ENCODE data around the gene ECT2.
A peak's percentile ranks its signal among the peaks of the same experiment; 100 is the strongest.

ECT2 gene

DNA sequence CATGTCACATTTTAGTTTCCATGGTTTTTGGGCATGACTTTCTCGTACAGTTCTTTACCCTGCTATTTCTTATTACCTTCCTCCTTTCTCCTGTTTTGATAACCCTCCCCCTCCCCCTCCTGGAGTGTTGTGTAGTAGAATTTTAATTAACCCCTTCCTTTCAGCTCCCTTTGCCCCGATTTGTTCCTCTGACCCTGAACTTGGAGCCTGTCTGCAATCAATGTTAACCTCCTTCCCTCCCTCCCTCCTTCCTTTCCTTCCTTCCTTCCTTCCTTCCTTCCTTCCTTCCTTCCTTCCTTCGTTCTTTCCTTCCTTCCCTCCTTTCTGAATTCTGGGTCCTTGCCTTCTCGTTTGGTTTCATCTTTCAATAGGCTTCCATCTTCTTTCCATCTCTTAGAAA lies 90.4 kb downstream of the ECT2 start:
- no peaks in the 10 kb centered on the region for H3K36me3 ChIP-seq (replicated peaks)
- in situ Hi-C loops (cut with HindIII; ENCODE audit: low pct_ligation_motif_present, low sequenced_read_pairs), result no loop called here
- DNase-seq, result no peak
- H3K27ac ChIP-seq, result no peak overlapping the region
- TF ChIP-seq, protein P1, sequence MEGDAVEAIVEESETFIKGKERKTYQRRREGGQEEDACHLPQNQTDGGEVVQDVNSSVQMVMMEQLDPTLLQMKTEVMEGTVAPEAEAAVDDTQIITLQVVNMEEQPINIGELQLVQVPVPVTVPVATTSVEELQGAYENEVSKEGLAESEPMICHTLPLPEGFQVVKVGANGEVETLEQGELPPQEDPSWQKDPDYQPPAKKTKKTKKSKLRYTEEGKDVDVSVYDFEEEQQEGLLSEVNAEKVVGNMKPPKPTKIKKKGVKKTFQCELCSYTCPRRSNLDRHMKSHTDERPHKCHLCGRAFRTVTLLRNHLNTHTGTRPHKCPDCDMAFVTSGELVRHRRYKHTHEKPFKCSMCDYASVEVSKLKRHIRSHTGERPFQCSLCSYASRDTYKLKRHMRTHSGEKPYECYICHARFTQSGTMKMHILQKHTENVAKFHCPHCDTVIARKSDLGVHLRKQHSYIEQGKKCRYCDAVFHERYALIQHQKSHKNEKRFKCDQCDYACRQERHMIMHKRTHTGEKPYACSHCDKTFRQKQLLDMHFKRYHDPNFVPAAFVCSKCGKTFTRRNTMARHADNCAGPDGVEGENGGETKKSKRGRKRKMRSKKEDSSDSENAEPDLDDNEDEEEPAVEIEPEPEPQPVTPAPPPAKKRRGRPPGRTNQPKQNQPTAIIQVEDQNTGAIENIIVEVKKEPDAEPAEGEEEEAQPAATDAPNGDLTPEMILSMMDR (IDR thresholded peaks at IDR 0.05; ENCODE audit: low read depth, low read length, missing control alignments), result no peak
- no peaks in the 10 kb centered on the region for H3K27me3 ChIP-seq (replicated peaks)
- no peak overlapping the region for H3K4me3 ChIP-seq (ENCODE audit: low read depth, low read length)

DNA sequence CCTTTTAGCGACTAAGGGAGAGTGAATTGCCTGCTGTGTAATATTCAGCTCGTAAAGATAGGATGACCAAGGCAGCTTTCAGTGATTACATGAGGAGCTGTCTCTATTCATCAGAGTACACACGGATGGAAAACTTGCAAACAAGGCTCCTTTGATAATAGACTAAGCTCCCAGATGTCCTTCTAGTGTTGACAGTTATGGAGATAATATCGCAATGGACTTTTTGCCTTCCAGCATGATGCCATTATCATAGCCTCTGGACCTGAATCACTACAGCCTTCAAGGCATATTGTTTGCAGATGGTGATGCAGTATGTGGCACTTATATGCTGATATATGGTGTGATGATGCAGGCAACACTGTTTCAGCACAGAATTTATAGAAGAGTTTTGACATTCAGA lies 93.9 kb downstream of the ECT2 start:
- in situ Hi-C loops (cut with HindIII; ENCODE audit: low pct_ligation_motif_present, low sequenced_read_pairs), result no loop called here
- TF ChIP-seq, protein P1 (IDR thresholded peaks at IDR 0.05; ENCODE audit: low read depth, low read length, missing control alignments), result no peak
- no peak for DNase-seq
- H3K27ac ChIP-seq, result no peak overlapping the region
- H3K27me3 ChIP-seq (replicated peaks), result no peaks in the 10 kb centered on the region
- no peak overlapping the region for H3K4me3 ChIP-seq (ENCODE audit: low read depth, low read length)
- no peaks in the 10 kb centered on the region for H3K36me3 ChIP-seq (replicated peaks)

DNA sequence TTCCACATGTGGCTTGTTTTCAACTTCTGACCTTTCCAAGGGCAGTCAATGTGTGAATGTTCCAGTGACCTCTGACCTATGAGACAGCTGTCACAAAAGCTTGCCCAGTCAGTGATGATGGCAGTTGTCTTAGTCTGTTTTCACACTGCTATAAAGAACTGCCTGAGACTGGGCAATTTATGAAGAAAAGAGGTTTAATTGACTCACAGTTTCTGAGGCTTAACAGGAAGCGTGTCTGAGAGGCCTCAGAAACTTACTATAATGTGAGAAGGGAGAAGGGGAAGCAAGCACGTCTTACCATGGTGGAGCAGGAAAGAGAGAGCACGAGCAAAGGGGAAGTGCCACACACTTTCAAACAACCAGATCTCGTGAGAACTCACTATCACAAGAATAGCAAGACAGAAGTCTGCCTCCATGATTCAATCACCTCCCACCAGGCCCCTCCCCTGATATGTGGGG lies 95.6 kb downstream of the ECT2 start:
- DNase-seq, result no peak
- in situ Hi-C loops (cut with HindIII; ENCODE audit: low pct_ligation_motif_present, low sequenced_read_pairs), result no loop called here
- H3K27ac ChIP-seq, result no peak overlapping the region
- H3K4me3 ChIP-seq (ENCODE audit: low read depth, low read length), result no peak overlapping the region
- TF ChIP-seq, protein P1 (IDR thresholded peaks at IDR 0.05; ENCODE audit: low read depth, low read length, missing control alignments), result no peak
- H3K36me3 ChIP-seq (replicated peaks), result no peaks in the 10 kb centered on the region
- H3K27me3 ChIP-seq (replicated peaks), result no peaks in the 10 kb centered on the region

DNA sequence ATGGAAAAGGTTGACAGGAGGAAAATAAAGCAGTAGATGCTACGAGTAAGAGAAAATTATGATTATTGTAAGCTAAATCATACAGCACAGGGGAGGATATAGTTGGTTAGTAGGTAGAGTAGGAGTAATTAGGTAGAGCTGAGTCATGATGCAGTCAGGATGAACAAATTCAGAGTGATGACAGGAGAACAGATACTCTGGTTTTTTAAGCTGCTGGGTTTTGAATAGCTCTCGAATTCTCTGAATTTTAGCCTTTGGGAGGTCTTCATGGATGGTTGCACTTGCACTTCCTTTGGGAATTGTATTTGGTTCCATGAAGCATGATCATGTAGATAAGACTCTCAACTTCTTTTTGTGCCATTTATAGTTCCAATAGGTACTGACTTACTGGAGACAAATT lies 96.2 kb downstream of the ECT2 start:
- no peaks in the 10 kb centered on the region for H3K27me3 ChIP-seq (replicated peaks)
- no peak overlapping the region for H3K27ac ChIP-seq
- in situ Hi-C loops (cut with HindIII; ENCODE audit: low pct_ligation_motif_present, low sequenced_read_pairs), result no loop called here
- no peaks in the 10 kb centered on the region for H3K36me3 ChIP-seq (replicated peaks)
- TF ChIP-seq, protein P1 (IDR thresholded peaks at IDR 0.05; ENCODE audit: low read depth, low read length, missing control alignments), result no peak
- no peak for DNase-seq
- H3K4me3 ChIP-seq (ENCODE audit: low read depth, low read length), result no peak overlapping the region

DNA sequence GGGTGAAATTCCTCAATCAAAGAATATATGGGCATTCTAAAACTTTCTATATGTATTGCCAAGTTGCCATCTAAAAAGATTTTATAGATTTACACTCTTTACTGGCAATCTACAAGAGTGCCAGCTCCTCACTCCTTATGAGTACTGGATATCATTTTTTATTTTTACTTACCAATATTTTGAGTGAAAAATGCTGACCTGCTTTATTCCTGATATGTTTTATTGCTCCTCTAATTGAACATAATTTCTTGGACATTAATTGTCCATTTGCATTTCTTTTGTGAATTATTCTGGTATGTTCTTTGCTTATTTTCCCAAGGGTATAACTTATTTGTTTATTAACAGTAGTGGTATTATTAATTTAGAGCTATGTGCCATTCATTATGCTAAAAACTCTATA lies 96.8 kb downstream of the ECT2 start:
- TF ChIP-seq, protein P1 (IDR thresholded peaks at IDR 0.05; ENCODE audit: low read depth, low read length, missing control alignments), result no peak
- DNase-seq, result no peak
- in situ Hi-C loops (cut with HindIII; ENCODE audit: low pct_ligation_motif_present, low sequenced_read_pairs), result no loop called here

DNA sequence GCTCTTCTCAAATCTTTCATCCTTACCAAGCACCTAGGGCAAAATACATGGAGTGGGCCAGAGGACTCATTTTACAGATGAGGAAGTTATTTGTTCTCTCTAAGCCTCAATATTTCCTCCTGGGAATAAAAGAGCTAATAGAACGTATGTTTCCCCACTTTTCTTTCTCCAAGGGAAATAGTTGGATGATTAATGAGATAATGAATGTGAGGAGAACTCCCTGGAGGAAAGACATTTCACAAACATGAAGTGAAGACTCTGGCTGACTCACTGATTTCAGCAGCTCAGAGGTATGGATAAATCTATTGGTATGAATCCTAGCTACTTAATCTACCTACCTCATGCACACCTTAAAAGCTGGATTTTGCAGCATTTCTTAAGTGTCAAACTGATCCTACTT lies 98.4 kb downstream of the ECT2 start:
- H3K4me3 ChIP-seq (ENCODE audit: low read depth, low read length), result no peak overlapping the region
- H3K27ac ChIP-seq, result no peak overlapping the region
- TF ChIP-seq, protein P1 (IDR thresholded peaks at IDR 0.05; ENCODE audit: low read depth, low read length, missing control alignments), result no peak
- H3K27me3 ChIP-seq (replicated peaks), result no peaks in the 10 kb centered on the region
- in situ Hi-C loops (cut with HindIII; ENCODE audit: low pct_ligation_motif_present, low sequenced_read_pairs), result no loop called here
- H3K36me3 ChIP-seq (replicated peaks), result no peaks in the 10 kb centered on the region
- DNase-seq, result peak; percentile 51

More for the DNA sequence above, 96.8 kb downstream of the ECT2 start:
- H3K27me3 ChIP-seq (replicated peaks), result no peaks in the 10 kb centered on the region
- H3K27ac ChIP-seq, result no peak overlapping the region
- no peaks in the 10 kb centered on the region for H3K36me3 ChIP-seq (replicated peaks)
- H3K4me3 ChIP-seq (ENCODE audit: low read depth, low read length), result no peak overlapping the region
